Mesenchymal stem cell (in vitro differentiated cells and primary cell): ENCODE data around the gene PTTG1.

ENCODE experiments used
- DNase-seq: peaks from one replicate; pipeline ENCODE4 v3.0.0-alpha.2; 2013
- H2AFZ ChIP-seq: one replicate; pipeline ENCODE4 v1.6.1; 2013; ENCODE audit warnings: low read depth, mild to moderate bottlenecking, control low read depth, inconsistent platforms, low read length, moderate library complexity
- H2AK5ac ChIP-seq: 2 replicates; pipeline ENCODE4 v1.6.1; 2013; ENCODE audit warnings: low read length, moderate library complexity, mild to moderate bottlenecking, inconsistent platforms; ENCODE audit not compliant: severe bottlenecking
- H2BK120ac ChIP-seq: one replicate; pipeline ENCODE4 v1.6.1; 2013; ENCODE audit warnings: low read depth, mild to moderate bottlenecking, inconsistent platforms, low read length, moderate library complexity
- H2BK12ac ChIP-seq, 2 experiments: one replicate each; pipeline ENCODE4 v1.6.1; 2013; ENCODE audit warnings: inconsistent platforms in 2 of 2, low read length in 2 of 2, mild to moderate bottlenecking in 2 of 2, moderate library complexity in 2 of 2, control low read depth in 1 of 2
- H2BK15ac ChIP-seq: one replicate; pipeline ENCODE4 v1.6.1; 2013; ENCODE audit warnings: mild to moderate bottlenecking, low read depth, inconsistent platforms; ENCODE audit not compliant: poor library complexity, severe bottlenecking
- H2BK5ac ChIP-seq: 2 replicates; pipeline ENCODE4 v1.6.1; 2013; ENCODE audit warnings: low read depth, mild to moderate bottlenecking, low read length, control low read depth, inconsistent platforms; ENCODE audit not compliant: poor library complexity, severe bottlenecking
- H3K14ac ChIP-seq, 2 experiments: one replicate each; pipeline ENCODE4 v1.6.1; 2013; ENCODE audit warnings: inconsistent platforms in 2 of 2, low read length in 2 of 2, control low read depth in 1 of 2, mild to moderate bottlenecking in 1 of 2, moderate library complexity in 1 of 2
- H3K18ac ChIP-seq, 2 experiments: one replicate each; pipeline ENCODE4 v1.6.1; 2013; ENCODE audit warnings: inconsistent platforms in 2 of 2, low read length in 2 of 2, control low read depth in 1 of 2, low read depth in 1 of 2, mild to moderate bottlenecking in 1 of 2
- H3K23ac ChIP-seq, 2 experiments: one replicate each; pipeline ENCODE4 v1.6.1; 2013; ENCODE audit warnings: inconsistent platforms in 2 of 2, low read length in 2 of 2, mild to moderate bottlenecking in 2 of 2, moderate library complexity in 2 of 2, control low read depth in 1 of 2
- H3K27ac ChIP-seq: 2 replicates; pipeline ENCODE4 v1.5.1; 2013; ENCODE audit warnings: mild to moderate bottlenecking, moderate library complexity, low read length, control low read depth, inconsistent platforms; ENCODE audit not compliant: poor library complexity, severe bottlenecking
- H3K27me3 ChIP-seq, 2 experiments: 2 replicates each; pipeline versions ENCODE4 v1.6.1 to v1.7.0; 2013; ENCODE audit warnings: low read length in 2 of 2, mild to moderate bottlenecking in 2 of 2, moderate library complexity in 2 of 2, control low read depth in 1 of 2, inconsistent platforms in 1 of 2; ENCODE audit not compliant: control insufficient read depth in 1 of 2, insufficient read depth in 1 of 2
- H3K36me3 ChIP-seq, 2 experiments: 2 replicates each; pipeline versions ENCODE4 v1.6.1 to v1.7.0; 2013; ENCODE audit warnings: low read length in 2 of 2, control low read depth in 1 of 2, inconsistent platforms in 1 of 2, low read depth in 1 of 2, mild to moderate bottlenecking in 1 of 2; ENCODE audit not compliant: insufficient read depth in 2 of 2, control insufficient read depth in 1 of 2
- H3K4ac ChIP-seq, 2 experiments: one replicate each; pipeline ENCODE4 v1.6.1; 2013; ENCODE audit warnings: inconsistent platforms in 2 of 2, low read length in 2 of 2, mild to moderate bottlenecking in 2 of 2, moderate library complexity in 2 of 2, control low read depth in 1 of 2, low read depth in 1 of 2
- H3K4me1 ChIP-seq: 2 replicates; pipeline ENCODE4 v1.6.1; 2013; ENCODE audit warnings: low read depth, low read length, control low read depth; ENCODE audit not compliant: control insufficient read depth, insufficient read depth
- H3K4me2 ChIP-seq: 2 replicates; pipeline ENCODE4 v1.6.1; 2013; ENCODE audit warnings: low read length, mild to moderate bottlenecking, inconsistent platforms; ENCODE audit not compliant: poor library complexity, severe bottlenecking
- H3K4me3 ChIP-seq, 2 experiments: 2 replicates each; pipeline versions ENCODE4 v1.5.1 to v1.7.0; 2013; ENCODE audit warnings: low read length in 2 of 2, mild to moderate bottlenecking in 2 of 2, control low read depth in 1 of 2, low read depth in 1 of 2; ENCODE audit not compliant: insufficient read depth in 1 of 2
- H3K79me1 ChIP-seq: replicated peaks from 2 replicates; pipeline ENCODE4 v1.6.1; 2013; ENCODE audit warnings: mild to moderate bottlenecking, control low read depth, low read length, inconsistent platforms; ENCODE audit not compliant: poor library complexity, severe bottlenecking
- H3K9ac ChIP-seq: 2 replicates; pipeline ENCODE4 v1.7.0; 2013; ENCODE audit warnings: mild to moderate bottlenecking, low read length, moderate library complexity
- H3K9me3 ChIP-seq: 2 replicates; pipeline ENCODE4 v1.7.0; 2013; ENCODE audit warnings: mild to moderate bottlenecking, low read length; ENCODE audit not compliant: control insufficient read depth
- H4K8ac ChIP-seq: one replicate; pipeline ENCODE4 v1.6.1; 2013; ENCODE audit warnings: inconsistent platforms, mild to moderate bottlenecking, low read length, moderate library complexity
- H4K91ac ChIP-seq: one replicate; pipeline ENCODE4 v1.6.1; 2013; ENCODE audit warnings: mild to moderate bottlenecking, low read length, inconsistent platforms
- WGBS: methylation state at CpG from one replicate; pipeline ENCODE4 v1.1.7; 2013; ENCODE audit warnings: mixed read lengths; 5-methylcytosine and 5-hydroxymethylcytosine counted together

The PTTG1 gene

GRCh38 chr5:160441311-160441781, 19.7 kb downstream of the PTTG1 start:
- no peak overlapping the region for H4K91ac ChIP-seq
- H3K9me3 ChIP-seq = no peaks in the 10 kb centered on the region
- H3K4me1 ChIP-seq = peaks cover 3% of the 10 kb centered on the region
- no peak overlapping the region for H3K23ac ChIP-seq
- no peak overlapping the region for H3K4ac ChIP-seq
- peak overlapping the region in 1 of 2 experiments; percentile 22 for H3K14ac ChIP-seq
- 93% methylated on average over 1 of the region's 1 CpG for WGBS
- no peak overlapping the region for H2BK15ac ChIP-seq
- no peak overlapping the region for H3K27ac ChIP-seq
- H3K27me3 ChIP-seq = peaks cover 0 to 5% of the 10 kb centered on the region in 2 experiments
- no peak overlapping the region for H3K18ac ChIP-seq
- H3K36me3 ChIP-seq = no peaks in the 10 kb centered on the region
- H2BK12ac ChIP-seq = no peak overlapping the region
- no peak overlapping the region for H2BK5ac ChIP-seq
- H3K4me3 ChIP-seq = no peak overlapping the region
- H4K8ac ChIP-seq = no peak overlapping the region
- DNase-seq = no peak
- no peak overlapping the region for H2AFZ ChIP-seq
- H3K9ac ChIP-seq = no peak overlapping the region
- no peak overlapping the region for H3K4me2 ChIP-seq
- H2BK120ac ChIP-seq = no peak overlapping the region
- H3K79me1 ChIP-seq = no peaks in the 10 kb centered on the region
- no peak overlapping the region for H2AK5ac ChIP-seq

DNA sequence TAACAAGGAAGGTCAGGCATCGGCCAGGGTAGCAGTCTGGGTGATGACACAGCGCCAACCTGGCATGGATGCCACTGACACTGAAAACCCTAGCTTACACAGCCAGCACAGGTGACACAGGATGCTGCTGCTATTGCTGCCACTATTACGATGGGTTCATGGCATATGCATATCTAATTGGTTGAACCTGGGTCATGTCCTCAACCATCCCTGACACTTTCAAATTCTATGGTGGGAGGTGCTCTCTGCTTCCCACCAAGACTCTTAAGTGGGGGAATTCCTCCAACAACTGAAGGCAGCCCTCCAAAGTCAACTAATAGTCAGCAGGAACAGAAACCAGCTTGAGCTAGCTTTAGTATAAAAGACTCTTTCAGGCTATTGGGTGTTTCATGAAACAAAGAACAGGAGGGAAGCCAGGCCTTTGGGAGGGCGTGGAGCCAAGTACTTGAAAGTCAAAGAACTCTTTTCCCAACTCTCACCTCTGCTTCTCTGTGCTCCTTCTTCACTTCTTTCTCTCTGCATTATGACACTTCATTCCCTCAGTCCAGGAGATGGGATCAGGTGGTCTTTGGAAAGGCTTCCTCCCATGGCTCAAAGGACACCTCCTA, 21.3 kb downstream of the PTTG1 start:
- Histone ChIP-seq H4K91ac (no peak overlapping the region), H3K4me2 (no peak overlapping the region), H3K27ac (no peak overlapping the region), H3K9ac (no peak overlapping the region), H3K4ac (no peak overlapping the region), H3K23ac (no peak overlapping the region), H2BK12ac (no peak overlapping the region), H2BK5ac (no peak overlapping the region), H3K79me1 (no peaks in the 10 kb centered on the region), H4K8ac (no peak overlapping the region), H3K27me3 (no peaks in the 10 kb centered on the region), H3K4me1 (peaks cover 3% of the 10 kb centered on the region), H3K18ac (no peak overlapping the region), H2BK120ac (no peak overlapping the region), H2BK15ac (no peak overlapping the region), H2AK5ac (no peak overlapping the region), H3K14ac (no peak overlapping the region), H2AFZ (no peak overlapping the region), H3K9me3 (no peaks in the 10 kb centered on the region), H3K4me3 (no peak overlapping the region), H3K36me3 (no peaks in the 10 kb centered on the region)
- WGBS = 86% methylated on average over 3 of the region's 4 CpGs
- no peak for DNase-seq

DNA sequence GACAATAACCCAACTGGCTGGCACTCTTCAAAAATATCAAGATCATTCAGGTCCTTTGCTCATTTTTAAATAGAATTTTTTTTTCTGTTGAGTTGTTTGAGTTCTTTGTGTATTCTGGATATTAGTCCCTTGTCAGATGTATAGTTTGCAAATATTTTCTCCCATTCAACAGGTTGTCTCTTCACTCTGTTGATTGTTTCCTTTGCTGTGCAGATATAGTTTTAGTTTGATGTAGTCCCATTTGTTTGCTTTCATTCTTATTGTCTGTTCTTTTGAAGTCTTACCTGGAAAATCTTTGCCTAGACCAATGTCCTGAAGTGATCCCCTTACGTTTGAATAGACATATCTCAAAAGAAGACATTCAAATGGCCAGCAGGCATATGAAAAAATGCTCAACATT, 22.8 kb downstream of the PTTG1 start:
- Histone ChIP-seq H3K4me2 (no peak overlapping the region), H3K27me3 (no peaks in the 10 kb centered on the region), H4K91ac (no peak overlapping the region), H3K79me1 (no peaks in the 10 kb centered on the region), H3K27ac (no peak overlapping the region), H3K4me1 (no peaks in the 10 kb centered on the region), H3K9ac (no peak overlapping the region), H3K23ac (no peak overlapping the region), H3K4me3 (no peak overlapping the region), H2AK5ac (no peak overlapping the region), H4K8ac (no peak overlapping the region), H2BK5ac (no peak overlapping the region), H3K18ac (no peak overlapping the region), H2BK12ac (no peak overlapping the region), H3K14ac (no peak overlapping the region), H2BK120ac (no peak overlapping the region), H3K4ac (no peak overlapping the region), H2BK15ac (no peak overlapping the region), H3K36me3 (no peaks in the 10 kb centered on the region), H3K9me3 (no peaks in the 10 kb centered on the region), H2AFZ (no peak overlapping the region)
- no peak for DNase-seq
- 62% methylated on average over 1 of the region's 1 CpG for WGBS

- Histone ChIP-seq H3K9me3 (no peaks in the 10 kb centered on the region), H2BK15ac (no peak overlapping the region), H3K4ac (no peak overlapping the region), H2BK12ac (no peak overlapping the region), H3K4me2 (no peak overlapping the region), H2BK5ac (no peak overlapping the region), H3K14ac (no peak overlapping the region), H3K36me3 (no peaks in the 10 kb centered on the region), H3K23ac (no peak overlapping the region), H2BK120ac (no peak overlapping the region), H4K91ac (no peak overlapping the region), H2AK5ac (no peak overlapping the region), H4K8ac (no peak overlapping the region), H3K27me3 (no peaks in the 10 kb centered on the region), H3K18ac (no peak overlapping the region), H2AFZ (no peak overlapping the region), H3K4me3 (no peak overlapping the region), H3K79me1 (no peaks in the 10 kb centered on the region), H3K27ac (no peak overlapping the region), H3K4me1 (no peaks in the 10 kb centered on the region), H3K9ac (no peak overlapping the region)
- DNase-seq = no peak
- WGBS = 83% methylated on average over 1 of the region's 1 CpG
These were observed 23.5 kb downstream of the PTTG1 start for GRCh38 chr5:160445132-160445531.
